HG03159 (cell line): ENCODE data around the gene OR2B3.
"Not testable (repeated sequence)": the region's sequence is repeated elsewhere in the genome, so short reads cannot be mapped to it uniquely, and the experiment has no call there.

ENCODE experiments used
- ATAC-seq: cut with Tn5 transposase; IDR thresholded peaks from one replicate; pipeline ENCODE4 v1.9.1; 2021; ENCODE audit warnings: mild to moderate bottlenecking, moderate library complexity; ENCODE audit not compliant: unreplicated experiment

OR2B3 gene, protein sequence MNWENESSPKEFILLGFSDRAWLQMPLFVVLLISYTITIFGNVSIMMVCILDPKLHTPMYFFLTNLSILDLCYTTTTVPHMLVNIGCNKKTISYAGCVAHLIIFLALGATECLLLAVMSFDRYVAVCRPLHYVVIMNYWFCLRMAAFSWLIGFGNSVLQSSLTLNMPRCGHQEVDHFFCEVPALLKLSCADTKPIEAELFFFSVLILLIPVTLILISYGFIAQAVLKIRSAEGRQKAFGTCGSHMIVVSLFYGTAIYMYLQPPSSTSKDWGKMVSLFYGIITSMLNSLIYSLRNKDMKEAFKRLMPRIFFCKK

DNA sequence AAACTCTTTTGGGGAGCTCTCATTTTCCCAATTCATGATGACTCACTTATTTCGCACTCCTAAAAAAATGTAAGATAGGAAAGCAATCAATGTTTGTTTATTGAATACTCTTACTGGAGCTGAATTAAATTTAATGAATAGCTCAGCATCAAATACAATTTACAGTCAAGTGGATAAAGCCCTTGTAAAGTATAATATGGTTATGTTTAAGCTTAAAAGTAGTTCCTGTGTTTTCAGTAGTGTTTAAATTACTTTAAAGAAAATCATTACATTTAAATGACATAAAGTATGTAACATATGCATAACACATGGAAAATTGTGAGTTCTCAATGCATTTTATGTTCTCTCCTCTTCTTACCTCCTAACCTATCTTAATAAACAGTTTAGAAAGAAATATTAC, at the start of gene OR2B3:
TSS of gene OR2B3 (minus strand) at position 101 of the 400 bp plus-strand sequence. CDS start at position 36, 65 bp downstream.
- no peak for ATAC-seq

- no peak for ATAC-seq
Measured at GRCh38 chr6:29131691-29132090, 44.6 kb upstream of the OR2B3 start.

DNA sequence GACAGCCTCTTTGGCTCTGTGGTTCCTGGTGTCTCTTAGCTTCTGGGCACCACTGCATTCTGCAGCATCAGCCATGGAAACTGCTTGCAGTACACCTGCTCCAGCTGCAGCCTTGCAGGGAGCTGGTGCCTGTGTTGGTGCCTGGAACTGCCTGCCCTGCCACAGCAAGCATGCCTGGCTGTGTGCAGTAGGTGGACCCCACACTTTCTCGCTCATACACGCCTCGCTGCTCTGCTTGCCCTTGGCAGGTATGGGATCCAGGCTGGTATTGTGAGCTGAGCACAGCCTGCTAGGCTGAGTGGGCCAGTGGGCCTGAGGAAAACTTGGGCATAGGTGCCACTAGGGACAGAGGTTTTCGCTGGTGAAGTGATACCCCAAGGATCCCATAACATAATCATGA, 43.5 kb upstream of the OR2B3 start:
- no peak for ATAC-seq

- no peak for ATAC-seq
Measured at GRCh38 chr6:29129326-29130012, 42.4 kb upstream of the OR2B3 start.

- not testable (repeated sequence) for ATAC-seq
Measured at GRCh38 chr6:29114964-29115363, 27.9 kb upstream of the OR2B3 start.

DNA sequence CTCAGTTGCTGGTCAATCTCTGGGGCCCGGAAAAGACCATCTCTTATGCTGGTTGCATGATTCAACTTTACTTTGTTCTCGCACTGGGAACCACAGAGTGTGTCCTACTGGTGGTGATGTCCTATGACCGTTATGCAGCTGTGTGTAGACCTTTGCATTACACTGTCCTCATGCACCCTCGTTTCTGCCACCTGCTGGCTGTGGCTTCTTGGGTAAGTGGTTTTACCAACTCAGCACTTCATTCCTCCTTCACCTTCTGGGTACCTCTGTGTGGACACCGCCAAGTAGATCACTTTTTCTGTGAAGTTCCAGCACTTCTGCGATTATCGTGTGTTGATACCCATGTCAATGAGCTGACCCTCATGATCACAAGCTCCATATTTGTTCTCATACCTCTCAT, 25.0 kb upstream of the OR2B3 start:
- ATAC-seq: no peak

DNA sequence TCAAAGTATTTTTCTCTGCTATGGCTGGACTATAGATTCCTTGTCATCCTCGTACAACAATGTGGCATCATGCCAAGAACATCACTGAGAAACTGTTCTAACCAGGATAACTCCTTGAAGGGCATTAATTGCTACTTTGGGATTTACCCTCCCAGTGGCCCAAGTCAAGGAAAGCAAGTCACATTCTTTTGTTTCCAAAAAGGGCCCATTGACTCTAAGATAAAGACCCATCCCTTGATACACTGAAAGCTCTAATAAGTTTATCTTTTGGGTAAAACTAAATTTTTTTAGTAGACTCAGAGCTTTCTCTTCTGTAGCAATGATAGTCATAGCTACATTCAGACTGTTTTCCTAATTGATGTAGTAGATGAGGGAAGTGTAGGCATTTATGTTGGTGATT, 20.6 kb upstream of the OR2B3 start, which contains the start of gene OR2J3:
TSS of gene OR2J3 (plus strand) at position 301 of the 400 bp plus-strand sequence. CDS start 3,833 bp downstream, outside the sequence.
- ATAC-seq: no peak

GRCh38 chr6:29099190-29099589, 12.1 kb upstream of the OR2B3 start, which contains the start of gene OR2J1:
OR2J1 (plus strand) TSS chr6:29099490; CDS start chr6:29100943, 1,453 bp downstream.
- ATAC-seq: no peak

DNA sequence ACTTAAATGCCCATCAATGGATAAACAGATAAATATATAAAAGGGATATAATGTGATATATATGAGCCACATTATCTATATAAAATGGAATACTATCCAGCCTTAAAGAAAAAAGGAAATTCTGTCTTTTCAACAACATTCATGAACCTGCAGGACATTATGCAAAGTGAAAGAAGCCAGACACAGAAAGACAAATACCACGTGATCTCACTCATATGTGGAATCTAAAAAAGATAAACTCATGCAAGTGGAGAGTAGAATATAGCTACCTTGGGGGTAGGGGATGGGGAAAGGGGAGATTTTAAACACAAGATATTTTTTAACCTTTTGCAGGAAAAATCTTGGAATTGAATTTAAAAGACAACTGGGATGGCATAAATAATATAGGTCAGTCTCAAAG, 10.7 kb upstream of the OR2B3 start:
- ATAC-seq: no peak

DNA sequence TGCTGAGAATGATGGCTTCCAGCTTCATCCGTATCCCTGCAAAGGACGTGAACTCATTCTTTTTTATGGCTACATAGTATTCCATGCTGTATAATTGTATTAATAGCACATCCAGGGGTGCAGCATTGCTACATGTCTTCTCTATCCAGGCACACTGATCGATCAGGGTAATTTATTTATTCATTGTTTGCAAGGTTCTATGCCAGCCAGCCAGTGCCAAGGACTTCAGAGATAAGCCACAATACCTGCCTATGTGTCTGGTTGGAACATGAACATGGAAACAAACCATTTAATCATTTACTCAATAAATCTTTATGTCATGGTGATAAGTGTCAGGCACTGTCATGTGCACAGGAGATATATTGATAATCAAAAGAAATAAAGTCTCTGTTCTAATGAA, 5.8 kb upstream of the OR2B3 start:
- no peak for ATAC-seq

- ATAC-seq: no peak
Measured at GRCh38 chr6:29082457-29082856, 4.7 kb downstream of the OR2B3 start.

DNA sequence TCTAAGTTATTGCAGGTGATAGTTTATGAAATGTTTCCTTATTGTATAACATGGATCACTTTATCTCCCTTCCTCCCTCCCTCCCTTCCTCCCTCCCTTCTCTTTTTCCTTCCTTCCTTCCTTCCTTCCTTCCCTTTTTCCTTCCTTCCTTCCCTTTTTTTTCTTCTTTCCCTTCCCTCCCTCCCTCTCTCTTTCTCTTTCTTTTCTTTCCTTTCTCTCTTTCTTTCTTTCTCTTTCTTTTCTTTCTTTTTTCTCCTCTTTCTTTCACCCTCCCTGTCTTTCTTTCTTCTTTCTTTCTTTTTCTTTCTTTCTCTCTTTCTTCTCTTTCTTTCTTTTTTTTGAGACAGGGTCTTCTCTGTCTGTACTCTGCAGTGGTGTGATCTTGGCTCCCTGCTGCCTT, 5.8 kb downstream of the OR2B3 start:
- ATAC-seq: no peak

DNA sequence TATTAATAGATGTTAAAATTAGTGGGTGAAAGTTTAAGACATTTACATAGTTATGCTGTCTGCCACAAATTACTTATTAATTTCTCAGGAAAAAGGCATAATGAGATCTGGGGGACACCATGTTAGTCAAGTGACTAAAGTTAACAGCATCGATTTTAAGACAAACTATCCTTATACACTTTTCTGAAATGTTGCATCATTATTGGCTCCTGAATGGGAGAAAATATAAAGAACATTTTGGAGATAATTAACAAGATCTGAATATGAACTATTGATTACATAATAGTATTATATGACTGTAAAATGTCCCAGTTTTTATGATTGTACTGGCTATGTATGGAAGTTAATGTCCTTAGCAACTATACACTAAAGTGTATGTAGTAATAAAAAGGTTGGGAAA, 7.9 kb downstream of the OR2B3 start:
- no peak for ATAC-seq

GRCh38 chr6:29071831-29072723, 15.0 kb downstream of the OR2B3 start:
- ATAC-seq: peak; percentile 82

- no peak for ATAC-seq
Measured at GRCh38 chr6:29051680-29052079, 35.4 kb downstream of the OR2B3 start.

DNA sequence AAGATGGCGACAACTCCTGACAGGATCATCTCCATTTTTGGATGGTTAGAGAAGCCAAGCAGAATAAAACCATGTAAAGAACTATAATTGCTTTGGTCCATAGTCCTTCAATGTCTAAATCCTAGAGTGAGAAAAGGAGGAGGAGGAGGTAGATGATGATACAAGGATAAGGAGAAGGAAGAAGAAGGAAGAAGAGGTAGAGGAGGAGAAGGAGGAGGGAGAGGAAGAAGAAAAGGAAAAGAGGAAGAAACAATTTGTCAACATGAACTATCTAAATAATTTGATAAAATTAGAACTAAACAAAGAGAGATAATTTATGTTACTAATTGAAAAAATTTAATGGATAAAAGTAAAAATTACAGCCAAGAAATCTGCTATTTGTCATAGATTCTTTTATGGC, 42.0 kb downstream of the OR2B3 start, which contains the start of gene OR2W1:
TSS of gene OR2W1 (minus strand) at position 101 of the 400 bp plus-strand sequence. CDS start at position 101, 0 bp downstream.
- no peak for ATAC-seq
